GM10266 (cell line): ENCODE results near the gene INO80B.
"Not testable (repeated sequence)": the region's sequence is repeated elsewhere in the genome, so short reads cannot be mapped to it uniquely, and the experiment has no call there.

ENCODE experiments used
- DNase-seq: peaks from one replicate; pipeline ENCODE4 v3.0.0; 2012; ENCODE audit errors: extremely low spot score
- CTCF ChIP-seq: IDR thresholded peaks from 2 replicates; pipeline ENCODE4 v1.5.1; 2012; ENCODE audit warnings: mild to moderate bottlenecking, low read depth; ENCODE audit not compliant: control insufficient read depth, insufficient read depth; ENCODE audit errors: missing control alignments

Gene INO80B

DNA sequence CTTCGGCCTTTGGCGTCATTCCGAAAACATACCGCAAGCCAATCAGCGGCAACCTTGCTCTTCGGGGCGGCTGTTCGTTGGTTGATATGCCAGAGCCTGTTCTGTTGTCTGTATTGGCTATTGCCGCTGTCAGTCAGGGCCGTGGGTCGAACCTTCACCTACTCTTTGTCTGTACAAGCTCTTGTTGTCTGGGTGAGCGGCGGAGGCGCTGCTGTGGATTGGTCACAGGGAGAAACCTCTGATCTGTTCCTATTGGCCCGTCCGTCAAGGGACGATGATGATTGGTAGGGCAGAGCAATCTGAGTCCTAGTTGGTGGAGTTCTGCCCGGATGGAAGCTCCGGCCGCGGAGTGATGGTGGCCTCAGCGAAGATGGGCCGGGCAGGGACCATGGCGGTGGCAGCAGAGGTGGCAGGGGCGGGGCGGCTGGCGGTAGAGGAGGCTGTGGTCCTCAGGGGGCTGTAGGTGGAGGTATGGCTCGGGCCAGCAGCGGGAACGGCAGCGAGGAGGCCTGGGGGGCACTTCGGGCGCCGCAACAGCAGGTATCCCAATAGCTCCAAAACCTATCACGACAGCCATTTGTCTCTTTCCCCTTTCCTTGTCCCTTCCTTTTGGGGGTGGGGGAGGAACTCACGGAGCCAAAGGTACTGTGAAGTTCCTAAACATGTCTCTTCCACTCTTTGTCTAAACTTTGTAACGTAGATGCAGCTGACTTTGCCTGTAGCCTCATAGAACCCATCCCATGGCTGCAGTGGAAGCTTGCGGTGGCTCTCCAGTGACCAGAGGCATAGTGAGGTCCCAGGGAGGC is 3.4 kb downstream of the INO80B start, which contains the start of gene WBP1:
WBP1 (plus strand) TSS at position 307 of the 806 bp plus-strand sequence; CDS start at position 472, 165 bp downstream.
- TF ChIP-seq CTCF: no peak
- peak; percentile 98 for DNase-seq

- TF ChIP-seq CTCF: no peak
- no peak for DNase-seq
Observed at GRCh38 chr2:74458938-74459363, 4.1 kb downstream of the INO80B start.

DNA sequence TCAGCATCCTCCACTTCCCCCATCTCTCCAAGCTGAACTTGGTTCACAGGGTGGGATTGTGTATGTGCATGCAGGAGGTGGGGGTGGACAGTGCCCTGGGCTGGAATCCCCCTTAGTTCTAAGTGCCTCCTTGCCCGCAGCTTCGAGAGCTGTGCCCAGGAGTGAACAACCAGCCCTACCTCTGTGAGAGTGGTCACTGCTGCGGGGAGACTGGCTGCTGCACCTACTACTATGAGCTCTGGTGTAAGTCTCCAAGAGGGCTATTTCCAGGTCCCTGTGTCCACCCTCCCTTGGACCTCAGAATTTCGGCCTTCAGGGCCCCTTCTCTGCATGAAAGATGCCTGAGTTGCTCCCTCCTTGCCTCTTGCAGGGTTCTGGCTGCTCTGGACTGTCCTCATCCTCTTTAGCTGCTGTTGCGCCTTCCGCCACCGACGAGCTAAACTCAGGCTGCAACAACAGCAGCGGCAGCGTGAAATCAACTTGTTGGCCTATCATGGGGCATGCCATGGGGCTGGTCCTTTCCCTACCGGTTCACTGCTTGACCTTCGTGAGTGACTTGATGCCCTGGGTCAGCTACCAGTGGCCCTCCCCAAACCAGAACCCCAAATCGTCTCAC is 4.7 kb downstream of the INO80B start:
- DNase-seq: not testable (repeated sequence)

GRCh38 chr2:74460187-74460586 is 5.3 kb downstream of the INO80B start:
- DNase-seq: not testable (repeated sequence)

- DNase-seq: no peak
- TF ChIP-seq CTCF: peak; percentile 39
Observed at GRCh38 chr2:74461187-74462053, 6.5 kb downstream of the INO80B start.

GRCh38 chr2:74462054-74462785 is 7.3 kb downstream of the INO80B start:
- no peak for TF ChIP-seq CTCF

DNA sequence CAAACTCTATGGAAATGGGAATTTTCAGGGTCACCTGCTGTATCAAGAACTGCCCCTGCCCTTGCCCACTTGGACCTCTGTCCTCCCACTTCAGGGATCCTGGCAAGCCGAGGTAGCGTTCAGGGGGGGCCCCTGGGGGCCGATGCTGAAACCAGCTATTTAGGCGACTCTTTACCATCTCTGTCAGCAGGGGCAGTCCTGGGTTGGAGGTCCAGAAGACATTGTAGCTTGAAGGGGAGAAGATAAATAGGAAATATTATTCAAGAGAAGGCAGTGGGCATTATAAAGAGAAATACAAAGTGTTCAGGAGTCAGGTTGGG is 7.9 kb downstream of the INO80B start:
- DNase-seq: no peak
- TF ChIP-seq CTCF: no peak

More at GRCh38 chr2:74462054-74462785, 7.3 kb downstream of the INO80B start:
- DNase-seq: no peak

GRCh38 chr2:74464406-74464805 is 9.5 kb downstream of the INO80B start:
- no peak for DNase-seq
- TF ChIP-seq CTCF: no peak

DNA sequence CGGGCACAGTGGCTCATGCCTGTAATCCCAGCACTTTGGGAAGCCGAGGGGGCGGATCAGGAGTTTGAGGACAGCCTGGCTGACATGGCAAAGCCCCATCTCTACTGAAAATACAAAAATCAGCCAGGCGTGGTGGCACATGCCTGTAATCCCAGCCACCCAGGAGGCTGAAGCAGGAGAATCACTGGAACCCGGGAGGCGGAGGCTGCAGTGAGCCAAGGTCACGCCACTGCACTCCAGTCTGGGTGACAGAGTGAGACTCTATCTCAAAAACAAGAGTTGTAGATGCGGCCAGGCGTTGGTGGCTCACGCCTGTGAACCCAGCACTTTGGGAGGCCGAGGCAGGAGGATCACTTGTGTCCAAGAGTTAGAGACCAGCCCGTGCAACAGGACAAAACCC is 15.9 kb downstream of the INO80B start:
- DNase-seq: not testable (repeated sequence)
